GM20431 (cell line): ENCODE data around the gene ULBP3.

Experiments
- in situ Hi-C: fragments of 300-500 bp; cut with MseI, MboI; formaldehyde crosslinking; loops from one replicate; pipeline ENCODE4 v1.15.0; 2020; ENCODE audit warnings: low sequenced_read_pairs; ENCODE audit not compliant: unreplicated experiment

Gene ULBP3

DNA sequence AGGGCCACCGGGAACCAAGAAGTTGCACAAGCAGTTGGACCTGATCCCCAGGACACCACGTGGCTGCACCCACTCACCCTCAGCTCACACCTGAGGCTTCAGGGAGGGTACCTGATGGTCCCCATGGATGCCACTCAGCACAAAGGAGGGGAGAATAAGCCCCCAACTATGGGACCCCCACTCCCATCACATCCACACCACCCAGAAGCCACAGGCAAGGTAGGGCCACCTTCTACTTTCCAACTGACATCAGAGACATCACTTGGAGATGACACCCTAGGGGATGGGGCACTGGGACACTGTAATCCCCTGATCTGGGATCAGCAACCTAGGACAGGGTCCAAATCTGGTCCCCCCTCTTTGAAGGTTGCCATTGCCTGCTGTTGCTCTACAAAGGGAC is 44.9 kb downstream of the ULBP3 start:
- in situ Hi-C loops, result loop anchor here (25.0 kb wide), 1 partner anchor 187 kb away; no protein-coding TSS in a partner anchor

DNA sequence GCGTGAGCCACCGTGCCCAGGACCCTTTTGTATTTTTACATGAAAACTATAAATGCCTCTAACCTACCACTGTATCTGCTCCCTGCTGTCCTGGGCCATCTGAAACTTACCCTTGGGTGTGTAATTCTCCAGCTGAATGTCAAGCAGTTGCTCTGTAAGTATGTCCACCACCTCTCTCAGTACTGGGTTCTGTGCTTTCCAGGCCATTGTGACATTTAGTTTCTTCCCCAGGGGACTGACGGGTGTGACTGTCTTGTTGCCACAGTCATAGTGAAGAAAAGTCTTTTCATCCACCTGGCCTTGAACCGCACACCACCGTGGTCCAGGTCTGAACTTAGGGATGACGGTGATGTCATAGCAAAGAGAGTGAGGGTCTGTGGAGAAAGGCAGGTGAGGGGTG is 47.1 kb downstream of the ULBP3 start:
- in situ Hi-C loops, result loop anchor here (25.0 kb wide), 1 partner anchor 185 kb away; no protein-coding TSS in a partner anchor

DNA sequence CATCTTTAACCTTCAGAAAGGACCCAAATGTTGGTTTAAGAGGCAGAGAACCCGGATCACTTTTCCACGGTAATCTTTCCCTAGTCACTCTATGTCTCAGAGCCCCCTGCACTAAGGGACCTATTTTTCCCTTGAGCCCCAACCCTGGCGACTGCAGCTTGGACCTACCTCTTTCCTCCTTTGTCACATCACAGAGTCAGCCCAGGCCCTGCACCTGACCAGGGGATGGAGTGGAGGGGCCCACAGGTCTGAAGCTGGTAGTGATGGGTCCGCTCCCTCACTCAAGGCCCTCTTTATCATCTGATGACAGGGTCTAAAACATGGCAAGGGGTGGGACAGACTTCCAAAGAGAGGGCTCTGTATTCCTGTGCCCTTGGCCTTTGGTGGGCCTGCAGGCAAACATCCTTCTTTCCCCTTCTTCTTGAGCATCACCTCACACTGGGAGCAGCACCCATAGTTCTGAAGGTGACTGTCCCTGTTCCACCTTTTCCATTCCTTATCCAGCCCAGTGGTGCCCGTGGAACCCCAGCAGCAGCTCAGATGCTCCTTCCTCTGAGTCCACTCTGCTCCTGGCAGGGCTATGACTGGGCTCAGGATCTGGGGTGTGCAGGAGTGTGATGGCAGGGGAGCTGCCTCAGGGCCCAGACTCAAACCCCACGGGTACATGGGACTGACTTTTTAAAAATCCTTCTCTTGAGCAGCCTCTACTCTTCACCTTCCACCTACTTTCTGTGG is 49.9 kb downstream of the ULBP3 start:
- in situ Hi-C loops, result loop anchor here (10.0 to 25.0 kb wide), 2 partner anchors 84 to 182 kb away; no protein-coding TSS in a partner anchor

DNA sequence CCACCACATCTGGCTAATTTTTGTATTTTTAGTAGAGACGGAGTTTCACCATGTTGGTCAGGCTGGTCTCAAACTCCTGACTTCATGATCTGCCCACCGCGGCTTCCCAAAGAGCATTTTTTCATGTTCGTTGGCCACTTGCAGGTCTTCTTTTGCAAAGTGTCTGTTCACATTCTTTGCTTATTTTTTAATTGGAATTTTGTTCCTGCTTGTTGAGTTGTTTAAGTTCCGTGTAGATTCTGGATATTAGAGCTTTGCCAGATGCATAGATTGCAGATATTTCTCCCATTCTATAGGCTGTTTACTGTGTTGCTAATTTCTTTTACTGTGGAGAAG is 51.8 kb downstream of the ULBP3 start:
- in situ Hi-C loops, result loop anchor here (10.0 to 25.0 kb wide), 2 partner anchors 82 to 180 kb away; no protein-coding TSS in a partner anchor

DNA sequence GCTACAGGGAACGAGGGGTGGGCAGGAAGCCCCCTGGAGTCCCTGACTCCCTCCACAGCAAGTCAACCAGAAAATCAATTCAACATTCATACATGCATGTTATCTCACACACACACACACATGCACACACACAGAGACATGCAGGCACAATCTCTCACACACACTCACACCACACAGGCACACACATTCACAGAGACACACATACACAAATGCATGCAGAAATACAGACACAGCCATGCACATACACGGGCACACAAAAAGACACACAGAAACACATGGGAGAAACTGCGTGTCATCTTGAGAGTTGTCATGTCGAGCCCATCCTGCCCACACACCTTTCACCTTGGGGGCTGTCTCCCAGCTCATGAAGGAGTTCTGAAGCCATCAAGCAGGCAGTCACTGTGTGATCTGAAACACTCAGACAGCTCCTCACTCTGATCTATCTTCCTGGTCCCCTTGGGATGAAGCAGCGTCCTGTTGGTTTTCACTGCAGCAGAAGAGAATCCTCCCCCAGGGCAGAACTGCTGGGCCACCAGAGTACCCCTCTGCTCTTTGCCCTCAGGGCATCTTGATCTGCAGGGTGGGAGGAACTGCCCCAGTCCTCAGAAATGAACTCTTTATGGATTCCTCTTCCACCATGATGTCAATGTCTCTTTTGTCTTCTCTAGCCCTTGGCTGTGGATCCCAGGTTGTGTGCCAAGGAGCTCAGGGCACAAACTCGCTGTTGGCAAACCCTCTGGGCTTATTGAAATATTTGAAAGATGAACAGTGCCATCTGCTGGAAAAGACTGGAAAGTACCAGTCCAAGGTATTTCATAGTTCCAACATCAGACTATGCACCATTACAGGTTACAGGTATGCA is 52.4 kb downstream of the ULBP3 start:
- in situ Hi-C loops, result loop anchor here (10.0 to 25.0 kb wide), 2 partner anchors 82 to 179 kb away; no protein-coding TSS in a partner anchor

DNA sequence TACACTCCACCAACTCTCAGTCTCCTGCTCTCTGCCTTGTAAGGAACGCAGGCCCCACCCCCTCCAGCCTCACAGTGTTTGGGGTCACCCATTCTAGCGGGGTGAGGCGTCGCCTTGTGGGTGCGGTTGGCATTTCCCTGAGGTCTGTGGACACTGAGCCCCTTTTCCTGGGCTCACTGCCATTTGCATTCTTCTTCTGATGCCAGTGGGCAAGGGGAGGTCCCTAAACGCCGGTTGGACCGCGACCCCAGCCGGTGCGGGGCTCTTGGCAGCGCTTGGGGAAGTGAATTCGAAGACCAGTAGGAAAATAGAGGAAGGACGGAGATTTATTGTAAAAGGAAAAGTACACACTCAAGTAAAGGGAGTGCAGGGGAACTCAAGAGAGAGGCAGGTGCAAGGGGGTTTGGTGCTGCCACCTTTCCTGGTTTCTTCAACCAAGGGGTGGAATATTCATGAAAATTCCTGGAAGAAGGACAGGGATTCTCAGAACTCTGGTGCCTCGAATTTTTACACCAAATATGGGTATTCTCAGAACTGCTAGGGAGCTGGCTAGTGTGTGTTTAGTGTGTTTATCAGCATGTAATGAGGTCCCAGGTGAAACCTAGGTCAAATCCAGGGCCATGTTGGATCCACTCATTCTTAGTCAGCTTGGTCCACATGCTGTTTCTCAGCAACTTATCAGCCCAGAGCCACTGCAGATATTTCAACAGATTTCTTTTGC is 53.5 kb downstream of the ULBP3 start:
- in situ Hi-C loops, result loop anchor here (10.0 to 25.0 kb wide), 2 partner anchors 81 to 178 kb away; no protein-coding TSS in a partner anchor

DNA sequence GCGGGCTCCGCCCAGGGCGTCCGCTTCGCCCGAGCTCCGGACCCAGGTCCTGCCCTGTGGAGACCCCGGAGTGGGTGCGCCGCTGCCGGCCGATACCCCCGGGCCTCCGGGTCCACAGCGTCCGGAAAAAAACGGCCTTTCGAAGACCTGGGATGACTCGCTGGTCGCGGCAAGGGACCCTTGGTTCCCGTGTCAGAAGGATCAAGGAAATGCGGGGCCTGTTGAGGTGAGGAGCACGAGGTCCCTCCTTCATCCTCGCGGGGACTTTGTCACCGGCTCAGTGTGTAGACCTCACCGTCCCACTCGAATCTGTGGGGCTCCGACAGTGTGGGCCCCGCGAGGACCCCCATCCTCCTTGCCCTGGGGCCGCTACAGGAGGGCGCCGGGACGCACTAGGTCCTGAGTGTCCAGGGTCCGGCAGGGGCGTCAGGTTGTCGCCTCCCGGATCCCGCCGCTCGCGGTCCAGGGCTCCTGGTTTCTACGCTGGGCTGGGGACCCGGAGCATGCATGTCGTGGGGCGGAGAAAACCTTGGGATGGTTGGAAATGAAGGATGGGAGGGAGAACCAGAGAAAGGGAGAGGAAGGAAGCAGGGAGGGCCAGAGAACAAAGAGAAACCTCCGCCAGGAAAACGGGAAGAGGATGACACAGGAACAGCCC is 54.2 kb downstream of the ULBP3 start:
- in situ Hi-C loops, result loop anchor here (10.0 to 25.0 kb wide), 2 partner anchors 80 to 177 kb away; no protein-coding TSS in a partner anchor

DNA sequence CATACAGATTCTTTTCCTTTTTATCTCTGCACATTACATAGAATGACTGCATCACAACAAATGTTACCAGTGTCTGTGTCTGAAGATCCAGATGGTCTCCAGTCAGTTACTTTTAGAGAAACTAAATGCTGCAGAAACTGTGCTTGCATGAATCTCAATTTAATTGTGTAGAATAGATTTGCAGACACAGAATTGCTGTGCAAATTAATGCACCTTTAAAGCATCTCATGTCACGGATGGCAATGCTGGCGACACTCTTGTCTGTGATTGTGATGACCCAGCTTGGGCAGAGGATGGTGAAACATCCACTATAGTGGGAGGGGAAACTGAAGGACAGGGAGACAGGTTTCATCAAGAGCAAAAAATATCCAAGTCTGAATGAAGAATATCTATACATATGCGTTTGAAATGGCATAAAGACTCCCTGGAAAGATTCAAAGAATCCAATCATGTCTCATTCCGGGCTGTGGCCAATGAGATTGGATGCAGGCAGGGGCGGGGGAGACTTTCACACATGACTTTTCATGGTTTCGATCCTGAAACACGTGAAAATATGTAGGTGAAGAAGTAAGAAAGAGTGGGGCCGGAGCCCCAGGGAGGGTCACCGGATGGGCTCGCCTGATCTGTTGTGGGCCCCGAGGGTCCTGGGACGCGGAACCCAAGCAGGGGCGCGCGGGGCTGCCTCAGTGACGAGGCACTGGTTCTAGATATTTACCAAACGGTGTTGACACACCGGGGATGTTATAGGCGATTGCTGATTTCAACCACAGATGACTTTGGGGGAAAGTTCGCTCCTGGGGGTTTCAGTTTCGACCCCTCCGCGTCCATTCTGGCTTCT is 54.9 kb downstream of the ULBP3 start:
- in situ Hi-C loops, result loop anchor here (10.0 to 25.0 kb wide), 2 partner anchors 79 to 177 kb away; no protein-coding TSS in a partner anchor

DNA sequence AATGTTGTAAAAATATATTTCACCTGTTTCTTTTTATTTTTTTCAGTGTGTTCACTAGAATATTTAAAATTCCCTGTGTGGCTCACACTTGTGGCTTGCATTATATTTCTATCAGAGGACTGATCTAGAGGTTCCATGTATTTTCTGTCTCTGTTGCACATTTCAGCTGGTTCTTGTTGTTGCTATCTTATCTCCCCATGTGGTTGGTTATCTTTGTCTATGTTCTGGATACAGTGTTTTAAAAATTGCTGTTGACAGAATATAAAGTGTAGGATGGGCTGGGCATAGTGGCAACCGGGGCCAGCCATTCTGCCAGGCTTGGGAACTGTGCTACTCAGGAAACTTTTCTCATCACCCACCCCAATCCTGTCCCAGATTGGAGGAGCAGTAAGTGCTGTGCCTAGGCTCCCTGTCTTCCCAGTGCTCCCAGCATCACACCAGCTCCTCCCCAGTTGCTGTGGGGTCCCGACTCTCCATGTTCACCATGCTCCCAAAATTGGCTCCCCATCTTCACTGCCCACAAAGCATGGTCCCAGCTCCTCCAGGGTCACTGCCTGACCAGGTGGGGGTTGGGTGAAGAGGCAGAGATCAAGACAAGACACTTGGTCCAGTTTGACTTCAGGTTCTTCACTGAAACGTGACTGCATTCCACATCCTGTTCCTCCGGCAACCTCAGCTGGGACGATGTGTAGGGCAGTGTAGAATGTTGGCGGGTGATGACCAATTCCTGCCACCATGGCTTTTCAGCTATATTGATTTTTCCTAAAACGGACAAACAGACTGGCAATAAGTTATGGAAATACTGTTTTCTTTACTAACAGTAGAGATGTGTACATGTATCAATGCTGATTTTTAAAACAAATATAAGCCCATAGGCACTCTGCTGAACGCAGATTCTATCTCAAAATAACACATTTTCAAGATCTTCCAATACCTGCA is 55.8 kb downstream of the ULBP3 start:
- in situ Hi-C loops, result loop anchor here (10.0 to 25.0 kb wide), 2 partner anchors 78 to 176 kb away; no protein-coding TSS in a partner anchor
